HG02623 (cell line): ENCODE measurements around the gene TMX1.

Source experiments
- ATAC-seq: cut with Tn5 transposase; IDR thresholded peaks from one replicate; pipeline ENCODE4 v1.9.1; 2021; ENCODE audit warnings: moderate library complexity; ENCODE audit not compliant: unreplicated experiment

The TMX1 gene

DNA sequence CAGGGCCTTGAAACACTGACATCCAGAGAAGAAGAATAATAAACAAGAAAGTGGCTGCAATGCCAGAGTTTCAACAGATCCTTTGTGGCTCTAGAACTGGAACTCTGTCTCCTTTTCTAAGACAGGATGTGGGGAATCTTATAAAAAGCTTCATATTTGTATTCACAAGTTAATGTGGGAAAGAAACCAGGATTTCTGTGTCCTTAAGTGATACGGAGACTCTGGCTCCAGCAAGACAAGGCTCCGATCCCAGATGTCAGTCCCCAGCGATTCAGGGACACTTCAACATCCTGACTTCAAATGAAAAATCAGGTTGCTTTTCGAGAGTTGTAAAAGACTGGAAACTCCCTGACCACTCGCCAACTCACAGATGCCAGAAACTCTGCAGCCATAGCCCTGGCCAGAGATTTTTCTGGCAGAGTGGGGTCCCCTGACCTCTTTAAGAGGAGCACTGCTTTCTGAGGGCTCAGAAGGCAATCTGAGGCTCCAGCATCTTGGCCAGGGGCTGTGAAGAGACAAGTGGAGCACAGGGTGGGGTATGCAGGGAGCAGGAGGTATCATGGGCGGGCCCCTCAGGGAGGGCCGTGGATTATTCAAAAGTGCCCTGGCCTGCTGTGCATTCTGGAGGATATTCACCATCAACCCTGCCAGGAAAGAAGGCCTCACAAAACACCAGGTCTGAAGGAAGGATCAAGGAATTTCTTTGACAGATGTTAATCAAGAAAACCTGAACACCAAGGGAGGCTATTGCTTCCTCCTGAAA, 53.3 kb downstream of the TMX1 start:
- no peak for ATAC-seq

DNA sequence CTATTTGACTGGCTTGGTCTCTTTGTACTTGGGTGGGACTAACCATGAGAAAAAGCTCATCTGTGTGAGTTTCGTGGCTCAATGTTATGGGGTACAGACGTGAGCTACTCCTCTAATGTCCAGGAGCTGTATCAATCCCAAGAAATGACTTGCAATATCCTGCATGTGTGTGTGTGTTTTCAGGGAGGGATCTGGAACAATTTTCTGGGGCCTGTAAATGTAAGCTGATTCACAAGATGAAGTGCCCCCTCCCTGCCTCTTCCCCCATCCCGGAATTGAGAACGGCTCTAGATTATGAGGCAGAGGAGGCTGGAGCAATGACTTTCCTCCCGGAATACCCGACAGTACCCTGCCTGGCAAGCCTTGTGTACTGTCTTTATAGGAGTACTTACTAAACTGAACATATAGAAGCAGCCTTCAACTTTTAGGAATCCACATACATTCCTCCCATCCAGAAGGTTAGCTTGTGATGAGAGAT, 53.9 kb downstream of the TMX1 start:
- ATAC-seq = no peak

DNA sequence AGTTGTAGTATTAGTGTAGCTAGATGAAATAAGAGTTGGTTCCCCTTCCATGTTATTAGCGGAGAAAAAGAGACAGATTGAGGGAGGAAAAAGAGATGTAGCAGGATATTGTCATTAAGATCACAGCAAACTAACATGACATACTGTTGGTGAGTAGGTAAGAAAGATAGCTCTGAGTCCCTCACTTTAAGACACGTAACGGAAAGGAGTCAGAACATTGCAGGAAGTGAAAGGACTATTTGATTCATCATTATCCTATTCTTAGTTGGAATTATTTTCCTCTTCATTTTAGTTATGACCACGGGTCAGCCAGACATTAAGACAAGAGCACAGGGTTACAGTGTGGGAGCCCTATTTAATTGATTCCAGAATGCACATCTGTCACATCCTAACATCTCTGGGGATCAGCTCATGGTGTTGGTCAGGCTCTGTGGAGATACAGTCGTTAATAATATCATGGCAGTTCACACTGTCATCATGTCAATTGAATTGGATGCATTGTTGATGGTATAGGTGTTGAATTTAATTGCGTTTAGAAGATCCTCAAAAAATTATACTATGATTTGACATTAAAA, 55.0 kb downstream of the TMX1 start:
- no peak for ATAC-seq

DNA sequence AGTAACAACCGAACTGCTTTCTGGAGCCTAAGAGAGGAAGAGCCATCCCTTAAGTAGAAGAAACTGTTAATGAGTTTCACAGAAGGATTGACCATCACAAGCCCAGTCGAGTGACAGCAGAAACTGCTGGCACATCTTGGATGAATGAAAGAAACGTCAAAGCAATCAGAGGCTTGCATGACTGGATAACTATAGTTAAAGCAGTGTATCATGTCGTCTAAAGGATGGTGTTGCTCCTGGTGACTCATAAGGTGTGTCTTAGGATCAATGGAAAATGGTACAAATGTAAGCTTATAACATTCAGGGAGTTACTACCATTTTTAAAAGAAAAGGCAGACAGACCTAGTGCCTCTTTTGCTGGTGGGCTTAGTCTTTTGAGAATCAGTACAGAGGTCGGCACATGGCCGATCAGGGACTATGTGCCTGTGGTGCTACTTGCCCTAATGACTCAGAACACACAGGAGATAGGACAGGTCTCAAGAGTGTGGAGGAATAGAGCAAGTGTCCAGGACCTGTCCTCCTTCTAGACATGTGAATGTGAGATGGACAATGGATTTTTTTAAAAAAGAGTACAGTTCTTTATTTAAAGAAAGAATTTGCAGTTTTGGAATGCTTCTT, 55.7 kb downstream of the TMX1 start:
- ATAC-seq = no peak

DNA sequence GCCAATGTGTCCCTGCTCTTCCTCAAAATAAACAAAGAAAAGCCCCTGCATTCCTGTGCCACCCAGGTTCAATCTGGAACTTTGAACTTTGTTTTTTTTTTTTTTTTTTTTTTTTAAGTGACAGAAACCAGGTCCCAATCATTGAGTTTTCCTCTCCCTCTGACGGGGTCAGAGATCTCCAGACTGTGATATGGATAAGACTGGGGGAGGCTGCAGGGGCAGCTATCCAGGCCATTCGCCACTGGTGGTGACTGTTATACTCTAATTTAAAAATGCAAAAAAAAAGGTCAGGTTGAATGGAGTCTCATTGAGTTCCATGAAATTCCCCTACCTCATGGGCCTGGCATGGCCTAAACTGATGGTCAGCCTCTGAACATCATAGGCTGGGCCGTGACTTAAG, 57.0 kb downstream of the TMX1 start:
- no peak for ATAC-seq

DNA sequence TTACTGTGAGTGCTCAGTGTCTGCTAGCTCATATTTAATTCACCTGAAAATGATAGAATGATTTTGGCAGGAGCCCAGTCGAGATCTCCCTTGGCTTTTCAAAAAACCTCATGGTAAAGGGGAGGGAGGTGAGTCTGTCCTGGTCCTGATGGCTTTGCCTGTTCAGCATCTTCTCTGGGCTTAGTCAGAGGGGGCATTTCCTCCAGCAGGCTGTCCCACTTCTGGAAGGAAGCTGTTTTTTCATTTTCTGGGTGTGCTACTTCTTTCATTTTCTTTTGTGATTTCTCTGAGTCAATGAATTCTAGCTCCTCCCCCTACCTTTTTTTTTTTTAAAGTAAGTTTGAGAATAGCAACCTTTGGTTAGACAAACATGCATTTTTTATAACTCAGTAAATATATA, 58.8 kb downstream of the TMX1 start:
- ATAC-seq = no peak

DNA sequence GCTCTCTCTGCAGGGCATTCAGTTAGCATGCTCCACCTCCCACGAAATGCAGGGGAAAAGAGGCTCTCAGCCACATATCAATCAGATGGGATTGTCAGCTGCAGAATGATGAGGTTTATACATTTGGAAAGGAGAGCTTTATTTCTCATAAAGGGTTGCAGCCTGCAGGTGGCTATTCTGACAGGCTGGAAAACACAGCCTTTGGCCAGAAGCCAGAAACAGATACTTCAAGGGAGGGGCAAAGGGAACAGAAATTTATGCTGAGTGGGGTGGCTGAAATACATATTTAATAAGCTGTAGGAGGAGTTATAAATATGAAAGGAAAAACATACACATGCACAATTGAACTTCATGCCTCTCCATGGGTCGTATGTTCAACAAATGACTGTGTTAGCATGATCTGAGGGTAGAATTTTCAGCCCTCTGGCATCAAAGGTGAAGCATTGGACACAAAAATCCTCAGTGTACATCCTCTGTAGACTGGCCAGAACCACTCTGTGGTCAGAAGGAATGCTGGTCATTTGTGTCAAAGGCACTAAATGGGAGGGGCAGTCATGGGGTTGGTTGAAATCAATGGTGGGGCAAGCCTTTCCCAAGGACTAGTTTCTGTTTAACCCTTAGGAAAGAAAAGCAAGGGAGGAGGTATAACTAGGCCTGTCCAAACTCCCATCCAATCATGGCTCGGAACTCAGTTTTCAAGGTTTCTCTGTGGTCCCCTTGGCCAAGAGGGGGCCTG, 62.4 kb downstream of the TMX1 start:
- no peak for ATAC-seq

DNA sequence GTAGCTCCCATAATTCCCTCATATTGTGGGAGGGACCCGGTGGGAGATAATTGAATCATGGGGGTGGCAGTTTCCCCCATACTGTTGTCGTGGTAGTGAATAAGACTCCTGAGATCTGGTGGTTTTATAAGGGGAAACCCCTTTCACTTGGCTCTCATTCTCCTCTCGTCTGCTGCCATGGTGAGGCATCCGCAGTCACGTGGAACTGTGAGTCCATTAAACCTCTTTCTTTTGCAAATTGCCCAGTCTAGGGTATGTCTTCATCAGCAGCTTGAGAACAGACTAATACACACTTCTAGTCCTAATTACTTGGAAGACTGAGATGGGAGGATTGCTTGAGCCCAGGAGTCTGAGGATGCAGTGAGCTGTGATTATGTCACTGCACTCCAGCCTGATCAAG, 64.4 kb downstream of the TMX1 start:
- no peak for ATAC-seq

DNA sequence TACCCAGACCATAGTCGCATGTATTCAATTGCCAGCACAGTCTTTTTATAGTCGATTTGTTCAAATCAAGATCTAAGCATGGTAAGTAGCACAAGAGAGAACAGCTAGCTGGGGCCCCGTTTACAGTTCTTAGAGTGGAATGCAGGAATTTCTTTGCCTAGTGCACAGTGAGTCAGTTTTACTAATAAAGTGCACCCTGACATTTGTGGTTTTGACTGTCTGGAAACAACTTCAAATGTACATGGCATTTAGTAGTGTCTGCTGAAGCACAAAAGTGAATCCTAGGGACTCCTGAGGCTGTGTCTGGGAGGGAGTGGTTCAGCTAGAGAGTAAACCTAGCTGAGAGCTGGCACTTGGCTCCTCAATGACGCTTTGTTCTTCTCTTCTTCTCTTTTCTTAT, 64.9 kb downstream of the TMX1 start:
- no peak for ATAC-seq

DNA sequence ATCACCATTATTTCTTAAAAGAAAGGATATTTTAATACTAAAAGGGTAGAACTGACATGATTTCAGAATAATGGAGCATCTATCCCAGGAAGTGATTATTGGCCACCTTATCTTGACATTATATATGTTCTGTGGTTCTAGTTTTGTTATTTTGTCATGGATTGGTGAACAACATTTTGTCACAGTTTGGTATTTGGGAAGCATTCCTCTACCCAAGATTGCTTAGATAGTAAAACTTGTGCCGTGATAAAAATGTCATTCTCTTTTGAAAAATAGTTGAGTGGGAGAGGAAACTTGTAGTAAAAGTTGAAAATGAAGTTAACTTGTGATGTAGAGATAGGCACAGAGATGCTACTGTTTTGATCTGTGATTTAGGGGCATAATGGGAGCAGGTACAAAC, 65.7 kb downstream of the TMX1 start:
- no peak for ATAC-seq
